Naive thymus-derived CD4-positive, alpha-beta T cell (primary cell): ENCODE results near the gene SOS1. TPM values are rescaled to one million over a fixed set of nuclear protein-coding genes. Genes with fewer than 3 reads are reported as not detected.
A peak's percentile ranks its signal among the peaks of the same experiment; 100 is the strongest.
"Not testable (repeated sequence)": the region's sequence is repeated elsewhere in the genome, so short reads cannot be mapped to it uniquely, and the experiment has no call there.

Experiments used
- ATAC-seq: fragments of 150-1000 bp; cut with Tn5 transposase; 2 replicates; pipeline ENCODE4 v1.10.0; 2021; ENCODE audit warnings: mild to moderate bottlenecking, moderate library complexity
- CTCF ChIA-PET: fragments of 350-600 bp; sonication (Branson Sonifier 250); formaldehyde crosslinking; loops from one replicate; lab custom pipeline; 2021; ENCODE audit warnings: antibody characterized with exemption; lab: Charles Lee
- POLR2A ChIA-PET: fragments of 350-600 bp; sonication (Branson Sonifier 250); formaldehyde crosslinking; loops from one replicate; lab custom pipeline; 2021; ENCODE audit warnings: antibody characterized with exemption, inconsistent platforms; lab: Charles Lee
- DNase-seq, 9 donors: peaks; one replicate each; pipeline versions ENCODE4 v3.0.0 to v3.0.0-alpha.2; 2020 to 2022; ENCODE audit warnings: mixed read lengths in 1 of 9
- H3K27ac ChIP-seq: one replicate; pipeline ENCODE4 v1.7.0; 2013; ENCODE audit warnings: mild to moderate bottlenecking, low read depth, low read length, moderate library complexity
- H3K27me3 ChIP-seq, 2 donors: one replicate each; pipeline ENCODE4 v1.7.0; 2013; ENCODE audit warnings: low read length in 2 of 2, mild to moderate bottlenecking in 2 of 2, moderate library complexity in 2 of 2; ENCODE audit not compliant: control insufficient read depth in 2 of 2, insufficient read depth in 2 of 2
- H3K36me3 ChIP-seq, 3 experiments: 1 replicate in 2 of 3; 2 replicates in 1 of 3; pipeline ENCODE4 v1.7.0; 2013; ENCODE audit warnings: low read length in 3 of 3, mild to moderate bottlenecking in 3 of 3, moderate library complexity in 1 of 3; ENCODE audit not compliant: insufficient read depth in 3 of 3, control insufficient read depth in 2 of 3
- H3K4me1 ChIP-seq, 2 donors: one replicate each; pipeline ENCODE4 v1.7.0; 2013; ENCODE audit warnings: low read length in 2 of 2, mild to moderate bottlenecking in 2 of 2, moderate library complexity in 1 of 2; ENCODE audit not compliant: control insufficient read depth in 2 of 2, insufficient read depth in 2 of 2
- H3K4me3 ChIP-seq: 2 replicates; pipeline ENCODE4 v1.7.0; 2013; ENCODE audit warnings: mild to moderate bottlenecking, low read length
- H3K9me3 ChIP-seq, 3 experiments: 1 replicate in 2 of 3; 2 replicates in 1 of 3; pipeline ENCODE4 v1.7.0; 2013; ENCODE audit warnings: low read length in 3 of 3; ENCODE audit not compliant: control insufficient read depth in 2 of 3
- H3K27ac Mint-ChIP-seq, 9 donors: one replicate each; pipeline ENCODE4 v1.8.0; 2020 to 2022; ENCODE audit warnings: mixed read lengths in 9 of 9, mild to moderate bottlenecking in 8 of 9, moderate library complexity in 5 of 9, inconsistent platforms in 2 of 9
- H3K27me3 Mint-ChIP-seq, 5 donors: one replicate each; pipeline ENCODE4 v1.8.0; 2021 to 2022; ENCODE audit warnings: mixed read lengths in 5 of 5, mild to moderate bottlenecking in 1 of 5
- H3K36me3 Mint-ChIP-seq, 5 donors: one replicate each; pipeline ENCODE4 v1.8.0; 2020 to 2022; ENCODE audit warnings: mixed read lengths in 5 of 5, mild to moderate bottlenecking in 3 of 5, inconsistent platforms in 1 of 5
- H3K4me1 Mint-ChIP-seq, 7 donors: one replicate each; pipeline ENCODE4 v1.8.0; 2020 to 2022; ENCODE audit warnings: mixed read lengths in 7 of 7, mild to moderate bottlenecking in 3 of 7, inconsistent platforms in 1 of 7
- H3K4me3 Mint-ChIP-seq, 10 donors: one replicate each; pipeline ENCODE4 v1.8.0; 2020 to 2022; ENCODE audit warnings: mild to moderate bottlenecking in 10 of 10, mixed read lengths in 10 of 10, moderate library complexity in 6 of 10, inconsistent platforms in 2 of 10
- H3K9me3 Mint-ChIP-seq, 11 donors: one replicate each; pipeline ENCODE4 v1.8.0; 2020 to 2022; ENCODE audit warnings: mixed read lengths in 11 of 11, mild to moderate bottlenecking in 4 of 11, inconsistent platforms in 1 of 11, moderate library complexity in 1 of 11
- intact Hi-C, 2 donors: fragments of 100-400 bp; cut with micrococcal nuclease; formaldehyde crosslinking; loops; one replicate each; pipeline ENCODE4 v1.15.1; 2023
- polyA plus RNA-seq, 2 donors: library from polyadenylated mRNA; unstranded; fragments of 300-500 nt; fragmentation: Illumina TruSeq; gene quantifications; one replicate each; pipeline ENCODE4 v1.2.3, GENCODE V29; 2021
- total RNA-seq, 6 experiments: library from RNA in 5 of 6; stranded (reverse) in 5 of 6; gene quantifications; 1 replicate in 5 of 6; 2 replicates in 1 of 6; pipeline ENCODE4 v1.2.3 and lab custom pipeline; 2021 to 2026

Gene SOS1
- total and polyA plus RNA-seq, 7 experiments from 2014 or later = 6.3 to 323 (median 34.8) TPM

GRCh38 chr2:38937548-38937947 lies 183.3 kb downstream of the SOS1 start:
- peaks cover 0 to 2% (median 0%) of the 10 kb centered on the region in 11 donors for H3K9me3 Mint-ChIP-seq
- CTCF ChIA-PET = interaction anchor here (0.7 kb wide), 1 partner anchor 10 kb away, joined by 4 read pairs; no protein-coding TSS in a partner anchor

GRCh38 chr2:38936516-38936915 lies 184.3 kb downstream of the SOS1 start:
- H3K4me1 ChIP-seq, H3K36me3 Mint-ChIP-seq, H3K9me3 ChIP-seq, ATAC-seq, H3K27me3 ChIP-seq, intact Hi-C loops, H3K27ac ChIP-seq, H3K4me3 Mint-ChIP-seq, H3K27me3 Mint-ChIP-seq, H3K27ac Mint-ChIP-seq, DNase-seq, H3K4me1 Mint-ChIP-seq, POLR2A ChIA-PET, H3K4me3 ChIP-seq, H3K9me3 Mint-ChIP-seq, H3K36me3 ChIP-seq: not testable (repeated sequence)
- CTCF ChIA-PET = interaction anchor here (0.8 kb wide), 1 partner anchor 10 kb away, joined by 4 read pairs; no protein-coding TSS in a partner anchor

More at GRCh38 chr2:38937548-38937947, 183.3 kb downstream of the SOS1 start:
- Histone ChIP-seq H3K9me3 (no peaks in the 10 kb centered on the region), H3K27ac (no peak overlapping the region), H3K4me3 (no peak overlapping the region), H3K4me1 (no peaks in the 10 kb centered on the region), H3K27me3 (no peaks in the 10 kb centered on the region), H3K36me3 (no peaks in the 10 kb centered on the region)
- Mint-ChIP-seq H3K27ac (no peak overlapping the region), H3K36me3 (no peaks in the 10 kb centered on the region), H3K27me3 (peaks cover 0 to 9% (median 0%) of the 10 kb centered on the region in 5 donors), H3K4me1 (no peaks in the 10 kb centered on the region), H3K4me3 (no peak overlapping the region)
- DNase-seq = no peak
- no peak for ATAC-seq
- POLR2A ChIA-PET = no interaction called here
- intact Hi-C loops = no loop called here

- POLR2A ChIA-PET = no interaction called here
- Mint-ChIP-seq H3K4me3 (no peak overlapping the region), H3K4me1 (no peaks in the 10 kb centered on the region), H3K9me3 (peaks cover 0 to 2% (median 0%) of the 10 kb centered on the region in 11 donors), H3K36me3 (no peaks in the 10 kb centered on the region), H3K27me3 (peaks cover 0 to 7% (median 0%) of the 10 kb centered on the region in 5 donors), H3K27ac (no peak overlapping the region)
- H3K36me3 ChIP-seq = no peaks in the 10 kb centered on the region
- no peak overlapping the region for H3K4me3 ChIP-seq
- DNase-seq = no peak
- ATAC-seq = no peak
- CTCF ChIA-PET = interaction anchor here (0.8 kb wide), 1 partner anchor 11 kb away, joined by 4 read pairs; no protein-coding TSS in a partner anchor
- intact Hi-C loops = no loop called here
- no peaks in the 10 kb centered on the region for H3K27me3 ChIP-seq
- H3K27ac ChIP-seq = no peak overlapping the region
- H3K9me3 ChIP-seq = no peaks in the 10 kb centered on the region
- H3K4me1 ChIP-seq = no peaks in the 10 kb centered on the region
Observed at GRCh38 chr2:38935568-38936172, 185.2 kb downstream of the SOS1 start.

- no peaks in the 10 kb centered on the region for H3K36me3 ChIP-seq
- no peaks in the 10 kb centered on the region for H3K27me3 ChIP-seq
- POLR2A ChIA-PET = no interaction called here
- H3K9me3 ChIP-seq = no peaks in the 10 kb centered on the region
- intact Hi-C loops = no loop called here
- Mint-ChIP-seq H3K27ac (peak overlapping the region in 1 of 9 donors; percentile 4), H3K4me3 (no peak overlapping the region), H3K27me3 (peaks cover 0 to 4% (median 0%) of the 10 kb centered on the region in 5 donors), H3K4me1 (no peaks in the 10 kb centered on the region), H3K9me3 (no peaks in the 10 kb centered on the region), H3K36me3 (no peaks in the 10 kb centered on the region)
- CTCF ChIA-PET = no interaction called here
- ATAC-seq (no peak), DNase-seq (no peak)
- no peak overlapping the region for H3K27ac ChIP-seq
- H3K4me3 ChIP-seq = no peak overlapping the region
- H3K4me1 ChIP-seq = no peaks in the 10 kb centered on the region
Observed at GRCh38 chr2:38934742-38935141, 186.1 kb downstream of the SOS1 start.

GRCh38 chr2:38933653-38934052 lies 187.2 kb downstream of the SOS1 start:
- CTCF ChIA-PET = no interaction called here
- Histone ChIP-seq H3K27ac (no peak overlapping the region), H3K4me3 (no peak overlapping the region), H3K4me1 (no peaks in the 10 kb centered on the region), H3K36me3 (no peaks in the 10 kb centered on the region), H3K9me3 (no peaks in the 10 kb centered on the region), H3K27me3 (no peaks in the 10 kb centered on the region)
- Mint-ChIP-seq H3K36me3 (no peaks in the 10 kb centered on the region), H3K27ac (no peak overlapping the region), H3K9me3 (no peaks in the 10 kb centered on the region), H3K27me3 (peaks cover 0 to 4% (median 0%) of the 10 kb centered on the region in 5 donors), H3K4me1 (no peaks in the 10 kb centered on the region), H3K4me3 (no peak overlapping the region)
- no peak for DNase-seq
- POLR2A ChIA-PET = no interaction called here
- intact Hi-C loops = no loop called here
- ATAC-seq = no peak

GRCh38 chr2:38932586-38932985 lies 188.3 kb downstream of the SOS1 start:
- Mint-ChIP-seq H3K27me3 (peaks cover 0 to 4% (median 0%) of the 10 kb centered on the region in 5 donors), H3K36me3 (no peaks in the 10 kb centered on the region), H3K4me1 (no peaks in the 10 kb centered on the region), H3K9me3 (no peaks in the 10 kb centered on the region), H3K4me3 (no peak overlapping the region), H3K27ac (no peak overlapping the region)
- CTCF ChIA-PET = no interaction called here
- no peak overlapping the region for H3K4me3 ChIP-seq
- intact Hi-C loops = no loop called here
- H3K4me1 ChIP-seq = no peaks in the 10 kb centered on the region
- no peaks in the 10 kb centered on the region for H3K27me3 ChIP-seq
- H3K9me3 ChIP-seq = no peaks in the 10 kb centered on the region
- ATAC-seq (no peak), DNase-seq (no peak)
- no peaks in the 10 kb centered on the region for H3K36me3 ChIP-seq
- POLR2A ChIA-PET = no interaction called here
- H3K27ac ChIP-seq = no peak overlapping the region
